Panc1 (cell line): ENCODE data around the gene ITPR2. TPM values are rescaled to one million over a fixed set of nuclear protein-coding genes. Genes with fewer than 3 reads are reported as not detected.

Experiments used
- ATAC-seq: fragments of 200-7000 bp; cut with Tn5 transposase; 2 replicates; pipeline ENCODE4 v1.9.1; 2020; ENCODE audit warnings: mild to moderate bottlenecking, moderate library complexity
- BruUV-seq: library from RNA; stranded (reverse); fragments of 400-500 nt; replicated peaks from 2 replicates; lab custom pipeline; 2021; lab: Mats Ljungman, UMichigan
- CTCF ChIA-PET: fragments of 300-600 bp; sonication (Branson Sonifier 250); formaldehyde crosslinking; loops from one replicate; lab custom pipeline; 2022; ENCODE audit warnings: antibody characterized with exemption; lab: Charles Lee
- POLR2A ChIA-PET: fragments of 300-600 bp; sonication (Branson Sonifier 250); formaldehyde crosslinking; loops from one replicate; lab custom pipeline; 2022; ENCODE audit warnings: antibody characterized with exemption; lab: Charles Lee
- DNase-seq: peaks from one replicate; pipeline ENCODE4 v3.0.0-alpha.2; 2010; ENCODE audit warnings: low read depth, low spot score
- H3K27ac ChIP-seq: 2 replicates; pipeline ENCODE4 v1.5.1; 2011; ENCODE audit warnings: mild to moderate bottlenecking, low read length, inconsistent platforms
- H3K27me3 ChIP-seq: fragments of 200-500 bp; sonication (Bioruptor generic); 2 replicates; pipeline ENCODE4 v1.6.0; 2014; ENCODE audit warnings: low read length, inconsistent platforms; ENCODE audit not compliant: control insufficient read depth, insufficient read depth
- H3K36me3 ChIP-seq: fragments of 200-500 bp; sonication (Bioruptor generic); 2 replicates; pipeline ENCODE4 v1.5.1; 2014; ENCODE audit warnings: inconsistent platforms, mild to moderate bottlenecking, low read length, moderate library complexity; ENCODE audit not compliant: control insufficient read depth, insufficient read depth
- H3K4me1 ChIP-seq: 2 replicates; pipeline ENCODE4 v1.5.1; 2011; ENCODE audit warnings: inconsistent platforms, mild to moderate bottlenecking, low read length, moderate library complexity; ENCODE audit not compliant: control insufficient read depth, insufficient read depth
- H3K4me3 ChIP-seq, 2 experiments: 2 replicates each; pipeline ENCODE4 v1.5.1; 2011 to 2012; ENCODE audit warnings: low read depth in 2 of 2, low read length in 2 of 2, mild to moderate bottlenecking in 2 of 2, inconsistent platforms in 1 of 2, moderate library complexity in 1 of 2
- H3K9me3 ChIP-seq: fragments of 200-500 bp; sonication (Bioruptor generic); 2 replicates; pipeline ENCODE4 v1.5.1; 2014; ENCODE audit warnings: low read depth, mild to moderate bottlenecking, inconsistent platforms, low read length, moderate library complexity; ENCODE audit not compliant: control insufficient read depth, insufficient read depth
- CTCF ChIP-seq: fragments of 450-650 bp; IDR thresholded peaks from 2 replicates; pipeline ENCODE4 v1.5.1; 2017; ENCODE audit warnings: mild to moderate bottlenecking
- POLR2AphosphoS5 ChIP-seq: IDR thresholded peaks from 2 replicates; pipeline ENCODE4 v1.6.1; 2012; ENCODE audit warnings: mild to moderate bottlenecking, low read depth, low read length, moderate library complexity
- REST ChIP-seq, 2 experiments: IDR thresholded peaks; 2 replicates each; pipeline ENCODE4 v1.6.1; 2011 to 2012; ENCODE audit warnings: low read depth in 2 of 2, control low read depth in 1 of 2, low read length in 1 of 2, mild to moderate bottlenecking in 1 of 2, moderate library complexity in 1 of 2; ENCODE audit not compliant: insufficient read depth in 1 of 2
- SIN3A ChIP-seq: IDR thresholded peaks from 2 replicates; pipeline ENCODE4 v1.6.1; 2012; ENCODE audit warnings: low read depth, mild to moderate bottlenecking, low read length, moderate library complexity, borderline replicate concordance; ENCODE audit not compliant: insufficient read depth
- TCF7L2 ChIP-seq: IDR thresholded peaks from 2 replicates; pipeline ENCODE4 v1.6.1; 2011; ENCODE audit warnings: mild to moderate bottlenecking, low read depth, low read length, inconsistent platforms
- in situ Hi-C: cut with HindIII; loops from 2 replicates; pipeline ENCODE4 v1.10.0; 2016; ENCODE audit warnings: low sequenced_read_pairs, low pct_unique_long_range_greater_than_20kb
- intact Hi-C: fragments of 100-400 bp; cut with micrococcal nuclease; formaldehyde crosslinking; loops from one replicate; pipeline ENCODE4 v1.10.0; 2022; ENCODE audit not compliant: unreplicated experiment
- total RNA-seq: library from RNA; stranded (reverse); gene quantifications from one replicate; pipeline ENCODE4 v1.2.1, GENCODE V29; 2021; ENCODE audit not compliant: unreplicated experiment

The ITPR2 gene
- total RNA-seq, 1 experiment from 2014 or later: 41.8 TPM

GRCh38 chr12:26734510-26735248 is 98.3 kb downstream of the ITPR2 start:
- POLR2A ChIA-PET: no interaction called here
- H3K27me3 ChIP-seq: no peaks in the 10 kb centered on the region
- no peaks in the 10 kb centered on the region for H3K36me3 ChIP-seq
- TF ChIP-seq POLR2AphosphoS5 (no peak), TCF7L2 (no peak), CTCF (no peak), REST (IDR thresholded peaks at IDR 0.05; ENCODE audit: insufficient read depth in 1 of 2, low read depth in 2 of 2, low read length in 1 of 2) (no peak), SIN3A (no peak)
- in situ Hi-C loops: no loop called here
- intact Hi-C loops: no loop called here
- peaks cover 10% of the 10 kb centered on the region for H3K9me3 ChIP-seq
- BruUV-seq: no TSS peak
- H3K27ac ChIP-seq: no peak overlapping the region
- CTCF ChIA-PET: no interaction called here
- DNase-seq: no peak
- H3K4me3 ChIP-seq: no peak overlapping the region
- ATAC-seq: no peak
- no peaks in the 10 kb centered on the region for H3K4me1 ChIP-seq

DNA sequence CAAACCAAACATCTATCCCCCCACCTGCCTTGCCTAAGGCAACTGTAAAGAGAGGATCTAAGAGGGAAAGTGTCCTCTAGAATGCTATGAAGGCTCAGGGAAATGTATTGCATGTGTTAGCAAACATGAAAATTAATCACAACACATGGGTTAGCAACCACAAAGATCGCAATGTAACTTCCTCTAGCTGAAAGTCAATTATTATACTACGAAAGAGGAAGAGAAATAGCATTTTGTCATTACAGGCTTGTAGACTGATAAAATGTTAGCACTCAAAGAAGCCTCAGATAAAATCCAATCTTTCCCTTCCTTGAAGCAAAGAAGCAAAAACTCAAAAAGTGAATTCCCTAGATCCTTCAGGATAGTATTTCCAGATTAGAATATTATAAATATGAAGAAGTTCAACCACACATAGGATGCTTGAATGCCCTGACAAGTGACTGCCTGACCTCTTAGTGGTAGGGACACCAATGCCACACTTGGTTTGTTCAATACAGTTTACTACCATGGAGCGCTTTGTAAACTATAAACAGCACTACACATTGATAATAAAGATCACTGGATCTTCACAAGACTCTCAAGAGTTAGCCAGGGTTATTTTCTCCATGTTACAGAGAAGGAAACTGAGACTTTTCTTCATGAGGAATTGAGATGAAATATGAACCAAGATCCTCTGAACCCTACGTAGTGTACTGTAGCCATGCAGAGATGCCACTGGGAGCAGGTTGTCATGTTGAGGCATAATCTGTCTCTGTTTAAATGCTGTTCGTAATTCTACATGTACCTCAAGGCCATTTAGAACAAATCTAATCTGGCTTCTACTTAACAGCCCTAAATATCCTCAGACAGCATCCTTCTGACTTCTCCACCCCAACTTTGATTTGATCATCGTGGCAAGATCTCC is 100.7 kb downstream of the ITPR2 start:
- no peak for ATAC-seq
- CTCF ChIA-PET: no interaction called here
- in situ Hi-C loops: no loop called here

More for the DNA sequence above, 100.7 kb downstream of the ITPR2 start:
- TF ChIP-seq REST (IDR thresholded peaks at IDR 0.05; ENCODE audit: insufficient read depth in 1 of 2, low read depth in 2 of 2, low read length in 1 of 2) (no peak), CTCF (no peak), TCF7L2 (no peak), POLR2AphosphoS5 (no peak), SIN3A (no peak)
- Histone ChIP-seq H3K27me3 (no peaks in the 10 kb centered on the region), H3K27ac (no peak overlapping the region), H3K4me3 (no peak overlapping the region), H3K9me3 (no peaks in the 10 kb centered on the region), H3K36me3 (no peaks in the 10 kb centered on the region), H3K4me1 (no peaks in the 10 kb centered on the region)
- DNase-seq: no peak
- POLR2A ChIA-PET: interaction anchor here (0.7 kb wide), 1 partner anchor 267 kb away, joined by 3 read pairs; no protein-coding TSS in a partner anchor
- intact Hi-C loops: no loop called here
- BruUV-seq: no TSS peak
